Testis (tissue), 3 donors: Measurements from ENCODE around the gene CAMKK1. TPM values are rescaled to one million over a fixed set of nuclear protein-coding genes. Genes with fewer than 3 reads are reported as not detected.

ENCODE experiments used
- DNase-seq: peaks from one replicate; pipeline ENCODE4 v3.0.0-alpha.2; 2019
- H3K27ac ChIP-seq, 2 donors: fragments of 200-600 bp; sonication (generic); one replicate each; pipeline ENCODE4 v1.5.1; 2019
- H3K27me3 ChIP-seq: fragments of 200-600 bp; sonication (generic); one replicate; pipeline ENCODE4 v1.5.1; 2019
- H3K36me3 ChIP-seq: fragments of 200-600 bp; sonication (generic); one replicate; pipeline ENCODE4 v1.5.1; 2017; ENCODE audit warnings: low read depth; ENCODE audit errors: missing control alignments
- H3K4me1 ChIP-seq: fragments of 200-600 bp; sonication (generic); one replicate; pipeline ENCODE4 v1.5.1; 2019
- H3K4me3 ChIP-seq, 2 donors: fragments of 200-600 bp; sonication (generic); one replicate each; pipeline ENCODE4 v1.5.1; 2017 to 2019
- H3K9me3 ChIP-seq: fragments of 200-600 bp; sonication (generic); one replicate; pipeline ENCODE4 v1.5.1; 2017
- POLR2A ChIP-seq: fragments of 450-650 bp; IDR thresholded peaks from one replicate; pipeline ENCODE4 v1.6.1; 2017; ENCODE audit warnings: antibody characterized with exemption, mild to moderate bottlenecking, moderate library complexity
- WGBS, 2 donors: methylation state at CpG; one replicate each; pipeline ENCODE4 v1.1.5; 2018; 5-methylcytosine and 5-hydroxymethylcytosine counted together
- intact Hi-C: fragments of 100-400 bp; cut with DNase I; formaldehyde crosslinking; loops from one replicate; pipeline ENCODE4 v1.15.1; 2023; ENCODE audit warnings: low total_unique reads
- polyA plus RNA-seq: library from polyadenylated mRNA; stranded (reverse); fragments of 350-450 nt; fragmentation: Illumina TruSeq; extraction: RNeasy Lipid Tissue Mini Kit (QIAGEN cat#74804); gene quantifications from one replicate; pipeline ENCODE4 v1.2.3, GENCODE V29; 2014; ENCODE audit warnings: low read depth, low replicate concordance; ENCODE audit not compliant: insufficient read depth
- total RNA-seq, 2 donors: library from RNA; depleted of rRNA; stranded (reverse); fragments of >200 nt; gene quantifications; one replicate each; pipeline ENCODE4 v1.2.3, GENCODE V29; 2016
- TF ChIP-seq, protein P1 (sequence below), 3 experiments: fragments of 450-650 bp in 2 of 3; fragments of 200-600 bp in 1 of 3; sonication (generic) in 1 of 3; IDR thresholded peaks; one replicate each; pipeline ENCODE4 v1.5.1; 2016 to 2019; ENCODE audit warnings: antibody characterized with exemption in 3 of 3, mild to moderate bottlenecking in 2 of 3, moderate library complexity in 1 of 3

CAMKK1 gene
- total and polyA plus RNA-seq, 3 donors from 2014 or later, result 18.5 to 21.6 (median 19.7) TPM

DNA sequence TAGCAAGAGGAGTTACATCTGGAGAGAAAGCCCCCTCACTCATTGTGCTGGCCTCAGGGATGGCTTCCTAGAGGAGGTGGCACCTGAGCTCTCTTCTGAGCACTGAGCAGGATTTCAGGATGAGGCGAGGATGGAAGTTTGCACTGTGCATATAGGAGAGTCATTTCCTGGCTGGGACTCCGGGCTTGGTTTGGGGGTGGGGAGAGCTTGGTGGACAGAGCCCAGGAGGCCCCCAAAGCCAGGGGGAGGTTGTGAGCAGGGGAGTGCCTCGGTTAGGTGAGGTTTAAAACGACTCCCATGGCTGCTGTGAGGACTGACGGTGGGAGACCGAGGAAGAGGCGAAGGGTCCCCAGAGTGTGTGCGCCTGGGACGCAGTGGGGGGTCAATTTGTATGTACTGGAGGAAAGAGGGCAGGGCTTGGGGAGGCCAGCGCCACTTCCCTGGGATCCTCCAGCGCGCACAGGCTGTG, 1.2 kb downstream of the CAMKK1 start:
- Histone ChIP-seq H3K4me1 (peaks cover 62% of the 10 kb centered on the region), H3K27me3 (no peaks in the 10 kb centered on the region), H3K9me3 (no peaks in the 10 kb centered on the region), H3K4me3 (peak overlapping the region in 1 of 2 donors; percentile 70), H3K36me3 (no peaks in the 10 kb centered on the region), H3K27ac (peak overlapping the region; percentile 47 to 59)
- intact Hi-C loops, result no loop called here
- 42 to 47% methylated on average over 5 to 12 of the region's 12 CpGs for WGBS, 2 donors
- TF ChIP-seq POLR2A, result no peak
- TF ChIP-seq, protein P1, sequence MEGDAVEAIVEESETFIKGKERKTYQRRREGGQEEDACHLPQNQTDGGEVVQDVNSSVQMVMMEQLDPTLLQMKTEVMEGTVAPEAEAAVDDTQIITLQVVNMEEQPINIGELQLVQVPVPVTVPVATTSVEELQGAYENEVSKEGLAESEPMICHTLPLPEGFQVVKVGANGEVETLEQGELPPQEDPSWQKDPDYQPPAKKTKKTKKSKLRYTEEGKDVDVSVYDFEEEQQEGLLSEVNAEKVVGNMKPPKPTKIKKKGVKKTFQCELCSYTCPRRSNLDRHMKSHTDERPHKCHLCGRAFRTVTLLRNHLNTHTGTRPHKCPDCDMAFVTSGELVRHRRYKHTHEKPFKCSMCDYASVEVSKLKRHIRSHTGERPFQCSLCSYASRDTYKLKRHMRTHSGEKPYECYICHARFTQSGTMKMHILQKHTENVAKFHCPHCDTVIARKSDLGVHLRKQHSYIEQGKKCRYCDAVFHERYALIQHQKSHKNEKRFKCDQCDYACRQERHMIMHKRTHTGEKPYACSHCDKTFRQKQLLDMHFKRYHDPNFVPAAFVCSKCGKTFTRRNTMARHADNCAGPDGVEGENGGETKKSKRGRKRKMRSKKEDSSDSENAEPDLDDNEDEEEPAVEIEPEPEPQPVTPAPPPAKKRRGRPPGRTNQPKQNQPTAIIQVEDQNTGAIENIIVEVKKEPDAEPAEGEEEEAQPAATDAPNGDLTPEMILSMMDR (IDR thresholded peaks at IDR 0.05), result no peak
- no peak for DNase-seq

DNA sequence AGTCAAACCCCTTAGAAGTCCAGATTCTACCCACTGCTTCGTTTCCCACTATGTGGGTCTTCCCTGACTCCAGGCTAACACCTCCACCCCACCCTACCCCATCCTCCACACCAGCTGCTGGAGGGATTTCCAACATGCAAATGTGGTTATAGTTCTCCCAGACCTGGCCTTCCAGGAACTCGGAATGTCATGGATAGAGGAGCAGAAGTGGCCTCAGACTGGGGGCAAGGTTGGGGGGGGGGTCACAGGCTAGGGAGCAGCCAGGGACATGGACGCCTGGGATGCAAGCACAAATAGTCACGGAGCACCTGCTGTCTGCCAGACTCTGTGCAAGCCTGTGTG, 2.0 kb downstream of the CAMKK1 start:
- Histone ChIP-seq H3K27ac (peak overlapping the region in 1 of 2 donors; percentile 86), H3K4me3 (no peak overlapping the region), H3K4me1 (peaks cover 55% of the 10 kb centered on the region), H3K9me3 (no peaks in the 10 kb centered on the region), H3K36me3 (no peaks in the 10 kb centered on the region), H3K27me3 (no peaks in the 10 kb centered on the region)
- DNase-seq, result no peak
- 50 to 62% methylated on average over 4 of the region's 4 CpGs for WGBS, 2 donors
- no peak for TF ChIP-seq POLR2A
- TF ChIP-seq, protein P1 (IDR thresholded peaks at IDR 0.05), result no peak
- intact Hi-C loops, result no loop called here

DNA sequence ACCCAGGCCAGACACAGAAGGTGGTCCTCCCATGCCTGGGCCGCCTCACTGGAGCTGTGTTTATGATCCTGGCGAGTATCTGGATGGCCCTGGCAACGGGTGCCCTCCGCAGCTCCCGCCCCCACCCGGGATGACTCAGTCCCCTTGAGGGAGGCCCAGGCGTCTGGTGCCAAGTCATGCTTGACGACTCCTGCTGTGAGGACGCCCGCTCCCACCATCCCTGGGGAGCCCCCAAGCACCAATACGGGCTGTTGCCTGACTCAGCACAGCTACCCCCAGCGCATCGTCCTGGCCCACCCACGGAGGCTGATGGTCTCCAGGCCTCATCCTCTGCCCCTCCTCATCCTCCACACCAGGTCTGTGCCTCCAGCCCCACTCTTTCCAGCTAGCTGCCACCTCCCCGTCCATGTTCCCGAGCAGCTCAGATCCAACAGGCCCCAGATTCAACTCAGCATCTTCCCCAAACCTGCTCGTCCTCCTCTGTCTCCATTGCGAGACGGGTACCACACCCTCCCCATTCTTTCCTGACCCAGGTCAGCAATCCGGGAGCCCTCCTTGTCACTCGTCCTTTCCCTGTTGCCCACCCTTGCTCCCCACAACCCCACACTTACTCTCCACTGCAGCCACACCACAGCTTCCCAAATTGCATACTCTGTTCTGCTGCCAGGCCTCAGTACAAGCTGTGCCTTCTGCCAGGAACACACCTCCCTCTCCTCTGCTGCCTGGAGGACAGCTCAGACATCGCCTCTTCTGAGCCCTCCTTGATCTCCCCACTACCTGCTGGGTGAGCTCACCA, 2.6 kb downstream of the CAMKK1 start:
- Histone ChIP-seq H3K9me3 (no peaks in the 10 kb centered on the region), H3K27me3 (no peaks in the 10 kb centered on the region), H3K36me3 (no peaks in the 10 kb centered on the region), H3K4me3 (no peak overlapping the region), H3K27ac (peak overlapping the region; percentile 31 to 86), H3K4me1 (peaks cover 52% of the 10 kb centered on the region)
- WGBS, 2 donors, result 62 to 69% methylated on average over 11 to 15 of the region's 22 CpGs
- peak; percentile 71 for DNase-seq
- intact Hi-C loops, result no loop called here
- TF ChIP-seq, protein P1 (IDR thresholded peaks at IDR 0.05), result no peak
- no peak for TF ChIP-seq POLR2A

DNA sequence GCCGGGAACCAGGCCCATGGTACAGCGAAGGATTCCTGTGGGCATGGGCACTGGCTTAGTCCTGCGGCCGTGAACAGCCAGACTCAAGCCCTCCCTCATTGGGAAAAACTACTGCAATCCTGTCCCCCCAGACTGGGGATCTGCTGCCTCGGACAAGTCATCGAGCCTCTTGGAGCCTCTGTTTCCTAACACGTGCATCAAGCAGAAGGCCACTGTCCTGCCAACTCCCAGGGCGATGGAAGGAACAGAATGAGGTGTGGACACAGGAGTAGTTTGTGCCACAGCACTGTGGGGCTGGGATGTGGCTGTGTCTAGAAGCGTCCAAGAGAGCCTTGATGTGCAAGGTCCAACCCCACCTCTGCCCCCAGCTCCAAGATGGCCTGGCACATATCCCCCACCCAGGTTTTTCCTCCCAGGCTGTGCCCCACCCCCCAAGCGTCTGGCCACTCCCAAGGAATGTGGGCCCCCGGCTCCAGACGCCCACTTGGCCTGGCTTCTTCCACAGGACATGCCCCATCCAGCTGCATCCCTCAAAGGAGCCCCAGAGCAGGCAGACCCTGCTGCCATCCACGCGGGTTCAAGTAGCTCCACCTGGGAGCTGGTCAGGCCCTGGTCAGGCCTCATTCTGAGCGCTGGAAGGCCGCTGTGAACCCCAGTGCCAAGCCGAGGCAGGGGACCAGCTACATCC, 3.4 kb downstream of the CAMKK1 start:
- 93 to 100% methylated on average over 2 to 17 of the region's 17 CpGs for WGBS, 2 donors
- H3K4me1 ChIP-seq, result peaks cover 43% of the 10 kb centered on the region
- no peaks in the 10 kb centered on the region for H3K9me3 ChIP-seq
- intact Hi-C loops, result no loop called here
- no peak overlapping the region for H3K4me3 ChIP-seq
- H3K27ac ChIP-seq, result peak overlapping the region; percentile 31 to 86
- no peak for TF ChIP-seq POLR2A
- TF ChIP-seq, protein P1 (IDR thresholded peaks at IDR 0.05), result no peak
- no peak for DNase-seq
- H3K36me3 ChIP-seq, result no peaks in the 10 kb centered on the region
- no peaks in the 10 kb centered on the region for H3K27me3 ChIP-seq
